Measurements from ENCODE around the gene C9orf72. TPM values are rescaled to one million over a fixed set of nuclear protein-coding genes. Genes with fewer than 3 reads are reported as not detected.
"Not testable (repeated sequence)": the region's sequence is repeated elsewhere in the genome, so short reads cannot be mapped to it uniquely, and the experiment has no call there.

Gene C9orf72
- total RNA-seq, 1 experiment from 2014 or later: 40.6 TPM

DNA sequence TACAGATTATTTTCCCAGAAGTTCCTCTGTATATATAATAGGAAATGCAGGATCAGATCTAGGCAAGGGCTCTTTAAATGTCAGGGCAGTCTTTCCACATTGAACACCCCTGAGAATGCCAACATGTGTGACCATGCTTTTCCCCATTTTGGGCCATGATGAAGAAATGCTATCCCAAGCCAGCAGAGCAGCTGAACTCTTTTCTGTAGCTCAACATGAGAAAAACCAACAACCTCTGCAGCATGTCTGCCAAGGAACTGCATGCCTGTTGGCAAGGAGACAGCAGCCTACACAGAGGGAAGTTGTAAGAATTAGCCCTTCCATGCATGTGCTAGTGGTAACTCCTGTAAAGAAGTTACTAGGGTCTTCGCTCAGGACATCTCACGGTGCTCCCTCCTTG lies 58.7 kb downstream of the C9orf72 start:
- H4K20me1 ChIP-seq (ENCODE audit: insufficient read depth, low read depth, low read length): no peaks in the 10 kb centered on the region
- no peak for DNase-seq
- no peak overlapping the region for H3K9ac ChIP-seq (ENCODE audit: low read length)
- no peaks in the 10 kb centered on the region for H3K9me2 ChIP-seq (replicated peaks; ENCODE audit: insufficient read depth, low read length)
- H3K27me3 ChIP-seq (ENCODE audit: low read length): no peaks in the 10 kb centered on the region
- no peak overlapping the region for H3K27ac ChIP-seq (ENCODE audit: low read length)
- H3K36me3 ChIP-seq (ENCODE audit: insufficient read depth, low read length): no peaks in the 10 kb centered on the region
- no peaks in the 10 kb centered on the region for H3K4me1 ChIP-seq (ENCODE audit: low read length)
- H3K4me2 ChIP-seq (ENCODE audit: low read depth, low read length, poor library complexity, severe bottlenecking): no peak overlapping the region
- H2AFZ ChIP-seq (ENCODE audit: low read length): no peak overlapping the region
- no peak overlapping the region for H3K4me3 ChIP-seq (ENCODE audit: low read length)
- no peaks in the 10 kb centered on the region for H3K79me2 ChIP-seq (ENCODE audit: low read length)
- H3K9me3 ChIP-seq (ENCODE audit: low read length): no peaks in the 10 kb centered on the region

DNA sequence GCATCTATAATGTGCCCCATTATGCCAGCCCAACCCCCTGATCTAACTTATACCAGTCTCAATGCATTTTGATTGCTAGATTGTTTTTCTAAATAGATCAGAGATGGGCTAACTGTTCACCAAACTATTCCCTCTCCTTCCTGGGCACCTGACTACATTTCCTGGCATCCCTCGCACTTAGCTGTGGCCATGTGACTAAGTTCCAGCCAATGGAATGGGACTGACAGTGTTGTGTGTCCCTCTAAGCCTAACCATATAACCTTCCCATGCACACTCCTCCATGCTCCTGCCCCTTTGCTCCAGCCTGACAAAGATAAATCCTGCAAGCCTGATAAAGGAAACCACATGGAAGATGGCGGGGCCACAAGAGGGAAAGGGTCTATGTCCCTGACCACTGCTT lies 61.5 kb downstream of the C9orf72 start:
- Histone ChIP-seq H3K4me1 (ENCODE audit: low read length) (no peaks in the 10 kb centered on the region), H2AFZ (ENCODE audit: low read length) (no peak overlapping the region), H3K27me3 (ENCODE audit: low read length) (no peaks in the 10 kb centered on the region), H3K9ac (ENCODE audit: low read length) (no peak overlapping the region), H3K79me2 (ENCODE audit: low read length) (no peaks in the 10 kb centered on the region), H3K4me3 (ENCODE audit: low read length) (no peak overlapping the region), H3K9me3 (ENCODE audit: low read length) (no peaks in the 10 kb centered on the region), H3K4me2 (ENCODE audit: low read depth, low read length, poor library complexity, severe bottlenecking) (no peak overlapping the region), H3K36me3 (ENCODE audit: insufficient read depth, low read length) (no peaks in the 10 kb centered on the region), H3K27ac (ENCODE audit: low read length) (no peak overlapping the region), H4K20me1 (ENCODE audit: insufficient read depth, low read depth, low read length) (no peaks in the 10 kb centered on the region), H3K9me2 (replicated peaks; ENCODE audit: insufficient read depth, low read length) (no peaks in the 10 kb centered on the region)
- DNase-seq: no peak

DNA sequence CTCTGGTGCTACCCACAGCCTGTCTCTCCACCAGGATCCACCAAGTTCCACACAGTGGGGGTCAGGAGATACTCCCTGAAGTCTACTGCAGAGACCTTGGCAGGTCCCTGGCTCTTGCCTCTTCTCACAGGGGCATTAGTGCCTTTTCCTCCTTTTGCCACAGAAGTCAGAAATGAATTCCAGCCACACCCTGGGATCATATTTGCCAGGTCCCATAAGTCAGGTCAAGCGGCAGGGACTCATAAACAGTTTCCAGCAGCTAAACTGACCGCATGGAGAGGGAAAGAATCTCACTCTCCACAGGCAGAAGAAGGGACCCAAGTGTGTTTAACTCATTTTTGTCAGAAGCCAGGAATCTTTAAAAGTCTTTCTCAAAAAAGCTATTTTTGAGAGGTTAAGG lies 62.5 kb downstream of the C9orf72 start:
- Histone ChIP-seq H3K27me3 (ENCODE audit: low read length) (no peaks in the 10 kb centered on the region), H3K36me3 (ENCODE audit: insufficient read depth, low read length) (no peaks in the 10 kb centered on the region), H3K9me2 (replicated peaks; ENCODE audit: insufficient read depth, low read length) (no peaks in the 10 kb centered on the region), H3K79me2 (ENCODE audit: low read length) (no peaks in the 10 kb centered on the region), H3K4me1 (ENCODE audit: low read length) (no peaks in the 10 kb centered on the region), H4K20me1 (ENCODE audit: insufficient read depth, low read depth, low read length) (no peaks in the 10 kb centered on the region), H3K4me2 (ENCODE audit: low read depth, low read length, poor library complexity, severe bottlenecking) (no peak overlapping the region), H3K9ac (ENCODE audit: low read length) (no peak overlapping the region), H3K9me3 (ENCODE audit: low read length) (no peaks in the 10 kb centered on the region), H3K27ac (ENCODE audit: low read length) (no peak overlapping the region), H2AFZ (ENCODE audit: low read length) (no peak overlapping the region), H3K4me3 (ENCODE audit: low read length) (no peak overlapping the region)
- no peak for DNase-seq

GRCh38 chr9:27506981-27507380 lies 66.3 kb downstream of the C9orf72 start:
- no peak for DNase-seq
- H3K4me1 ChIP-seq (ENCODE audit: low read length): no peaks in the 10 kb centered on the region
- H3K9me2 ChIP-seq (replicated peaks; ENCODE audit: insufficient read depth, low read length): no peaks in the 10 kb centered on the region
- H2AFZ ChIP-seq (ENCODE audit: low read length): no peak overlapping the region
- H3K36me3 ChIP-seq (ENCODE audit: insufficient read depth, low read length): no peaks in the 10 kb centered on the region
- no peak overlapping the region for H3K4me2 ChIP-seq (ENCODE audit: low read depth, low read length, poor library complexity, severe bottlenecking)
- H3K27ac ChIP-seq (ENCODE audit: low read length): no peak overlapping the region
- no peaks in the 10 kb centered on the region for H3K9me3 ChIP-seq (ENCODE audit: low read length)
- H3K4me3 ChIP-seq (ENCODE audit: low read length): no peak overlapping the region
- H3K9ac ChIP-seq (ENCODE audit: low read length): no peak overlapping the region
- H3K27me3 ChIP-seq (ENCODE audit: low read length): no peaks in the 10 kb centered on the region
- no peaks in the 10 kb centered on the region for H4K20me1 ChIP-seq (ENCODE audit: insufficient read depth, low read depth, low read length)
- no peaks in the 10 kb centered on the region for H3K79me2 ChIP-seq (ENCODE audit: low read length)

GRCh38 chr9:27505744-27506161 lies 67.5 kb downstream of the C9orf72 start:
- no peaks in the 10 kb centered on the region for H3K27me3 ChIP-seq (ENCODE audit: low read length)
- H3K4me2 ChIP-seq (ENCODE audit: low read depth, low read length, poor library complexity, severe bottlenecking): no peak overlapping the region
- H2AFZ ChIP-seq (ENCODE audit: low read length): no peak overlapping the region
- no peaks in the 10 kb centered on the region for H3K9me2 ChIP-seq (replicated peaks; ENCODE audit: insufficient read depth, low read length)
- no peaks in the 10 kb centered on the region for H3K4me1 ChIP-seq (ENCODE audit: low read length)
- H3K9ac ChIP-seq (ENCODE audit: low read length): no peak overlapping the region
- no peak overlapping the region for H3K4me3 ChIP-seq (ENCODE audit: low read length)
- H3K36me3 ChIP-seq (ENCODE audit: insufficient read depth, low read length): no peaks in the 10 kb centered on the region
- H4K20me1 ChIP-seq (ENCODE audit: insufficient read depth, low read depth, low read length): no peaks in the 10 kb centered on the region
- H3K27ac ChIP-seq (ENCODE audit: low read length): no peak overlapping the region
- no peak for DNase-seq
- H3K79me2 ChIP-seq (ENCODE audit: low read length): no peaks in the 10 kb centered on the region
- no peaks in the 10 kb centered on the region for H3K9me3 ChIP-seq (ENCODE audit: low read length)

DNA sequence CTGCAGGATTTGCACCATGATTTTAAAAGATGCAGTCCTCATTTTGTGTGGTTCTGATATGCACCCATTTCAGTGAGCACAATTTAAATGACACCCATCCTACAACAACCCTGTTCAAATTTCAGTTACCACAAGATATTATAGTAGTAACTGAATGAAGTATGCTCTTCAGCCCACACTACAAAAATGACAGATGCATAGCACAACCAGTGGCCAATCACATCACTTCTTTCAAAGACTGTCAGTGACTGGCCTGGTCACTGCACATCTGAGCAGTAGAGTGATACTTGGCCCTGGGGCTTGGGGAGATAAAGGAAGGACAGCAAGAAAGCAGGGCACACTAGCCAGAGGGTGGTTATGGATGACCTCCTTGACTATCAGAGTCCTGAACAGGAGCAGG lies 69.0 kb downstream of the C9orf72 start:
- Histone ChIP-seq H3K4me3 (ENCODE audit: low read length) (no peak overlapping the region), H2AFZ (ENCODE audit: low read length) (no peak overlapping the region), H3K9me3 (ENCODE audit: low read length) (no peaks in the 10 kb centered on the region), H3K27me3 (ENCODE audit: low read length) (no peaks in the 10 kb centered on the region), H3K4me2 (ENCODE audit: low read depth, low read length, poor library complexity, severe bottlenecking) (no peak overlapping the region), H3K4me1 (ENCODE audit: low read length) (no peaks in the 10 kb centered on the region), H3K9ac (ENCODE audit: low read length) (no peak overlapping the region), H3K9me2 (replicated peaks; ENCODE audit: insufficient read depth, low read length) (no peaks in the 10 kb centered on the region), H4K20me1 (ENCODE audit: insufficient read depth, low read depth, low read length) (no peaks in the 10 kb centered on the region), H3K27ac (ENCODE audit: low read length) (no peak overlapping the region), H3K36me3 (ENCODE audit: insufficient read depth, low read length) (no peaks in the 10 kb centered on the region), H3K79me2 (ENCODE audit: low read length) (no peaks in the 10 kb centered on the region)
- no peak for DNase-seq

DNA sequence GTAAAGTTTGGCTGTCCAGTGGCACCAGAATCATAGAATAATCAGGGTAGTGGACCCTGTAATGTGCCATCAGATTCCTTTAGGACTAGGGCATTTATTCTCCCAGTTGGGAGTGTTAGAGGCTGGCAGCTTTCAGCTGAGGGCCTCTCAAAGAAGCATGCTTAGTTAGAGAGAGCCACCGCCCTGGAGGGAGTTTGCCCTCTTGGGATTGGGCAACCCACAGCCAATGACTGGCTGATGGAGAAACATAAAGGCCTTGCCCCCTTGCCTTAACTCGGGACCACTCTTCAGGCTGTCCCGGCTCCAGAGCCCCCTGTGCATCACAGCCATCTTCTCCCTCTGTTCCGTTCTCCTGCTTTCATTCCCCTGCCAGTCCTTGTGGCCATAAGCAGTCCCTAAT lies 69.7 kb downstream of the C9orf72 start:
- H3K4me1 ChIP-seq (ENCODE audit: low read length): no peaks in the 10 kb centered on the region
- no peak overlapping the region for H3K4me3 ChIP-seq (ENCODE audit: low read length)
- no peaks in the 10 kb centered on the region for H3K79me2 ChIP-seq (ENCODE audit: low read length)
- no peak for DNase-seq
- H3K9me3 ChIP-seq (ENCODE audit: low read length): no peaks in the 10 kb centered on the region
- no peaks in the 10 kb centered on the region for H3K36me3 ChIP-seq (ENCODE audit: insufficient read depth, low read length)
- H3K27me3 ChIP-seq (ENCODE audit: low read length): no peaks in the 10 kb centered on the region
- H3K9ac ChIP-seq (ENCODE audit: low read length): no peak overlapping the region
- no peak overlapping the region for H3K27ac ChIP-seq (ENCODE audit: low read length)
- no peak overlapping the region for H2AFZ ChIP-seq (ENCODE audit: low read length)
- H3K4me2 ChIP-seq (ENCODE audit: low read depth, low read length, poor library complexity, severe bottlenecking): no peak overlapping the region
- no peaks in the 10 kb centered on the region for H3K9me2 ChIP-seq (replicated peaks; ENCODE audit: insufficient read depth, low read length)
- no peaks in the 10 kb centered on the region for H4K20me1 ChIP-seq (ENCODE audit: insufficient read depth, low read depth, low read length)

GRCh38 chr9:27500902-27501301 lies 72.4 kb downstream of the C9orf72 start:
- H3K27ac ChIP-seq (ENCODE audit: low read length); H3K9me3 ChIP-seq (ENCODE audit: low read length); H3K27me3 ChIP-seq (ENCODE audit: low read length); H4K20me1 ChIP-seq (ENCODE audit: insufficient read depth, low read depth, low read length); H3K4me3 ChIP-seq (ENCODE audit: low read length); H3K36me3 ChIP-seq (ENCODE audit: insufficient read depth, low read length); H3K9ac ChIP-seq (ENCODE audit: low read length); H3K79me2 ChIP-seq (ENCODE audit: low read length); DNase-seq; H3K4me2 ChIP-seq (ENCODE audit: low read depth, low read length, poor library complexity, severe bottlenecking); H3K4me1 ChIP-seq (ENCODE audit: low read length); H3K9me2 ChIP-seq (replicated peaks; ENCODE audit: insufficient read depth, low read length); H2AFZ ChIP-seq (ENCODE audit: low read length): not testable (repeated sequence)

GRCh38 chr9:27499451-27499850 lies 73.8 kb downstream of the C9orf72 start:
- H3K27me3 ChIP-seq (ENCODE audit: low read length): no peaks in the 10 kb centered on the region
- no peaks in the 10 kb centered on the region for H3K79me2 ChIP-seq (ENCODE audit: low read length)
- H3K4me2 ChIP-seq (ENCODE audit: low read depth, low read length, poor library complexity, severe bottlenecking): no peak overlapping the region
- no peak for DNase-seq
- no peak overlapping the region for H3K9ac ChIP-seq (ENCODE audit: low read length)
- H3K4me1 ChIP-seq (ENCODE audit: low read length): no peaks in the 10 kb centered on the region
- H3K36me3 ChIP-seq (ENCODE audit: insufficient read depth, low read length): no peaks in the 10 kb centered on the region
- no peaks in the 10 kb centered on the region for H3K9me2 ChIP-seq (replicated peaks; ENCODE audit: insufficient read depth, low read length)
- no peak overlapping the region for H3K4me3 ChIP-seq (ENCODE audit: low read length)
- no peaks in the 10 kb centered on the region for H4K20me1 ChIP-seq (ENCODE audit: insufficient read depth, low read depth, low read length)
- no peaks in the 10 kb centered on the region for H3K9me3 ChIP-seq (ENCODE audit: low read length)
- no peak overlapping the region for H3K27ac ChIP-seq (ENCODE audit: low read length)
- H2AFZ ChIP-seq (ENCODE audit: low read length): no peak overlapping the region

Measured in Karpas-422 (cell line).